Stimulated activated CD8-positive, alpha-beta memory T cell treated with anti-CD3 and anti-CD28 coated beads, Interleukin-4, amount 100 ng/mL, for 24 hours (primary cell): Measurements from ENCODE around the gene APLF.
"Not testable (repeated sequence)": the region's sequence is repeated elsewhere in the genome, so short reads cannot be mapped to it uniquely, and the experiment has no call there.

Experiments
- DNase-seq: peaks from one replicate; pipeline ENCODE4 v3.0.0-alpha.2; 2020; ENCODE audit warnings: low read depth

APLF gene

DNA sequence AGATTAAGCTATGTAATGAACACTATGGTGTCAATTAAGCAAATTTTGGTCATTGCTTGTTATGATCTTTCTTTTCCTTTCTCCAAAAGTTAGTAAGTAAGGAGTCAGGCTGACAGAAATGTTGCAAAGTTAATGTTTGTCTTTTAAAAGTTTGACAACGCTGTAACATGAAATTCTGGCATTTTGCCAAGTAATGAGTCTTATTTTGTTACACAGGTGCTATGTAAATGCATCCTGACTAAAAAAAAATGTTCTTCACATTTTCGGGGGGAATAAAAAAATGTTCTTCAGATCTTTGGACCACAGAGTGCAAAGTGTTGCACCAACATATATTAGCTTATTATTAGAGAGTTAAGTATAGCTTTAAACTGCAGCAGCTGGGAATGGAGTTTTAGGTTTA, 121.2 kb downstream of the APLF start:
- DNase-seq = no peak

DNA sequence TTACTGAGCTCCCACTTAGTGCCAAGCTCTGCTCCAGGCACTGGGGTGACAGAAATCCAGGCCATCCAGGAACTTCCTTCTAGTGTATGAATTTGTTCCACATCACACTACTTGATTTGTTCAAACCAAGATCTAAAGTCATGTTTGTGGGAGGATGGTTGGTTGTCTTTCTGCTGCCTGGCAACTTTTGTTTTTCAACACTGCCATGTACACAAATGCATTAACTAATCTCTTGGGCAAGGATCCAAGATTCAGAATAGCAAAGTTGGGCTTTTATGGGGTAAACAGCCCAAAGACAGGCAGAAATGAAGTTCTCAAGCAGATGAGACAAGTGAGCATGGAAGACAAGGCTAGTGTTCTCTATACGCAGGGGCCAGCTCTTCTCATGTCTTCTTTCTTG, 122.6 kb downstream of the APLF start:
- no peak for DNase-seq

DNA sequence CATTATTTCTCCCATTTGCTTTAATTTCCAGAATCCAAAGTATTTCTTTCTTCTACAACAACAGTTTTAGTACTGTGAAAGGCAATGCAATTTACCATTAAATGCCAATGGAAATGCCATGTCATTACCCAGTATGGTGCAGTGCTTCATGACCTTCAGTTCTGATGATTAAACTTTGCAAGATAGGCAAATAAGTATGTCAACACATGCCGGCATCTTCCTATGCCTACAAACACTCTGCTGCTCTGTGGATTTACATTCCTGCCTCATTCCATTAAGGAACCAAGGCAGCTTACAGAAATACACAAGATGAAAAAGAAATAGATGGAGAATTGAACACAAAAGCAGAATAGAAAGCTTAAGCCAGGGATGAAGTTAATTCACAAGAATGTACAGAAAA, 123.3 kb downstream of the APLF start:
- DNase-seq = no peak

DNA sequence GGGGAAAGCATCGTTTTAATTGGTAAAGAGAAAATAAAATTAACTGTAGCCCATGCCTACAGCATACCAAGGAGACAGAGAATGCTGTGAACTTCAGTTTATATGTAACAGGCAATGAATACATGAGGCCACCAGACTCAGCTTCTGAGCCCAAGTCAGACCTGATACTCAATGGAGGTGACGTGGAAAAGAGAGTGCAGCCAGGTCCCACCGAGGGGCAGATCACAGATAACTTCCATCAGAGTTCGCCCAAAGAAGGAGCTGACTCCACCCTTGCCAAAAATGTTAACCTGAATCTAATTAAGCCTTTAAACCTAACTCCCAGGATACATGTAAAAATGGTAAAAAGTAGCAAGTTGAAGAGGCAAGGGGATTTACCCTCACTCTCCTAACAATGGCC, 123.8 kb downstream of the APLF start:
- no peak for DNase-seq

DNA sequence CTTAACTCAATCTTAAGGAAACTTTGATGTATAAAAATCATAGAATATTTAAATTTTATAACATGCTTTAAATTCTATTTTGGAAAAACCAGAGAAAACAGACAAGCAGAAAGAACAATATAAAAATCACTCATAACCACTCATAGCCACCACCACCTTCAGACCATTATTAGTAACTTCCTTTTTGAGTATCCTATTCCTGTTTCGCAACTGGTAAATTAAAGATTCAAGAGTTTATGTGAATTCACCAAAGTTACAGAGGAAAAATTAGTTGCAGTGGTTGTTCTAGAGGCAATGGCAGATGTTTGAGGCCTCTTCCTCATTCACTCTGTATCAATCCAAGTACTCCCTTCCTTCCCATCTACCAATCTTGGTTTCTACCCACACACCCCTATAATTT, 126.7 kb downstream of the APLF start:
- no peak for DNase-seq

DNA sequence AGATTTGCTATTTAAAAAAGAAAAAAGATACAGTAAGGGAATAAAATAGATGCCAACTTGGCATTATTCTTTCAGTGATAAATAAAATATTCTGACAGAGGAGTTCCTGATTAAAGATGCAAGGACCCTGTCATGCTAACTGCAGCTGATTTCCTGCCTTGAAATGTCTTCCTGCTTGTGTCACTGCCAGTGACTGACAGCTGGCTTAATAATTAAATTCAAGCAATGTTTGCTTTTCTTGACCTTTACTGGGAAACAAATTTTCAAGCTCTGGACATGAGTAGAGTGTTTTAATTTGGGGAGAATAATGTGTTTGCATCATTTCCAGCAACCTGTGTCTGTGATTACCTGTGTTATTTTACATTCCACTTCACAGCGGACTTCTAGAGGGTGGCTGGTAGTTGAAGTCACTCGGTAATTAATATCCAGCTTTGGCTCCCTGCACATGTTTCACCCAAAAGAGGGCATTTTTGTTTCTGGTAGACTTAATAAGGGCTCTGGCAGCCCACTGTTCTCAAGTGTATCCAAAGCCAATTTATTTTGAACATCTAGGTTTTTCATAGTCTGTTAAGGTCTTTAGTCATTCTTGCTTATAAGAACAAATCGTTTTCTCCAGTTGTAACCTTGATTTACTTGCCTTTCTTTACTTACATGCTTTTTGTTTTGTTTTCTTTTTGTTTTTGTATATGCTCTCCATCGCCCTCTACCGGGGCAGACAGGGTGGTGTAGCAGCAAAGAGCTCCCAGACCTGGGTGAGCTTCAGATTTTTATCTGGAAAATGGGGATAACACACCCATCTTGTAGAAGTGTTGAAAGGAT, 127.5 kb downstream of the APLF start:
- peak; percentile 32 for DNase-seq

DNA sequence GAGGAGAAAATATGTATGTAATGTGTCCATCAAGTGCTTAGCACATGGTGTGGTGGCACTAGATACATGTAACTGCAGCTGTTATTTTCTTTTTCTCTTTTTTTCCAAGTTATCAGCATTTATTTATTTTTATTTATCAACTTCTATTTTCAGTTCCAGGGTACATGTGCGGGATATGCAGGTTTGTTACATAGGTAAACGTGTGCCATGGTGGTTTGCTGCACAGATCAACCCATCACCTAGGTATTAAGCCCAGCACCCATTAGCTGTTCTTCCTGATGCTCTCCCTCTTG, 128.1 kb downstream of the APLF start:
- not testable (repeated sequence) for DNase-seq

DNA sequence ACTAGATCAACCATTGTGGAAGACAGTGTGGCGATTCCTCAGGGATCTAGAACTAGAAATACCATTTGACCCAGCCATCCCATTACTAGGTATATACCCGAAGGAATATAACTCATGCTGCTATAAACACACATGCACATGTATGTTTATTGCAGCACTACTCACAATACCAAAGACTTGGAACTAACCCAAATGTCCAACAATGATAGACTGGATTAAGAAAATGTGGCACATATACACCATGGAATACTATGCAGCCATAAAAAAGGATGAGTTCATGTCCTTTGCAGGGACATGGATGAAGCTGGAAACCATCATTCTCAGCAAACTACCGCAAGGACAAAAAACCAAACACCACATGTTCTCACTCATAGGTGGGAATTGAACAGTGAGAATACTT, 133.1 kb downstream of the APLF start:
- not testable (repeated sequence) for DNase-seq

DNA sequence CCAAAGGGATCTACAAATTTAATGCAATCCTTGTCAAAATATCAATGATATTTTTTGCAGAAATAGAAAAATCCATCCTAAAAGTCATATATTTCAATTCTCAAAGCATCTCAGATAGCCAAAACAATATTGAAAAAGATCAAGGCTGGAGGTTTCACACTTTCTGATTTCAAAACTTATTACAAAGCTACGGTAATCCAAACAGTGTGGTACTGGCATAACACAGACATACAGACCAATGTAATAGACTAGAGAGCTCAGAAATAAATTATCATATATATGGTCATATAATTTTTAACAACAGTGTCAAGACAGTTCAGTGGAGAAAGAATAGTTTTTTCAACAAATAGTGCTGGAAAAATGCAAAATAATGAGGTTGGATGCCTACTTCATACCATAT, 135.7 kb downstream of the APLF start:
- DNase-seq = no peak

DNA sequence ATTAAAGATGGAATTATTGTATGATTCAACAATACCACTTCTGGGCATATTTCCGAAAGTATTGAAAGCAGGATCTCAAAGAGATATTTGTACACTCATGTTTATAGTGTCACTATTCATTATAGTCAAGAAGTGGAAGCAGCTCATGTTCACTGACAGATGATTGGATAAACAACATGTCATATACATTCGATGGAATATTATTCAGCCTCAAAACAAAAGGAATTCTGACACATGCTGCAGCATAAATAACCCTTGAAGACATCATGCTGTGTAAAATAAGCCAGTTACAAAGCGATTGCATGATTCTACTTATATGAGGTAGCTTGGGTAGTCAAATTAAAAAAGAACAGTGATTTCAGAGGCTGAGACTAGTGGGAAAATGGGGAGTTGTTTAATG, 136.7 kb downstream of the APLF start:
- DNase-seq = no peak

DNA sequence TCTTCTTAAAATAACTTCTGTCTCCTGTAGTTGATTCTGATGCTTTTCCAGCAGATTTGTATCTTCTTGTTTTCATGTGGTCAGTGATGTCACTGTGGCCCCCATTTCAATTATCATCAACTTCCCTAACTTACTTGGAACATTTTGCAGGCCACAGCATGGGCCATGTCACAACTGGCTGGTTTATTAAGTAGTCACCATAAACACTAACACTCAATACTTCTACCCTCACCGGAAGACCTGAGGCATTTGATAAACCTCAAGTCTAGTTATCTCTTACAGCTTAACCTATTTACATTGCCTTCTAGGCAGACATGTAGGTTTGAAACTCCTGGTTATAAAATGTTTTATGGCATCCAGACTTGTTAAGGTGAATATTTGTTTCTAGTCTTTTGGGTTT, 138.6 kb downstream of the APLF start:
- no peak for DNase-seq

DNA sequence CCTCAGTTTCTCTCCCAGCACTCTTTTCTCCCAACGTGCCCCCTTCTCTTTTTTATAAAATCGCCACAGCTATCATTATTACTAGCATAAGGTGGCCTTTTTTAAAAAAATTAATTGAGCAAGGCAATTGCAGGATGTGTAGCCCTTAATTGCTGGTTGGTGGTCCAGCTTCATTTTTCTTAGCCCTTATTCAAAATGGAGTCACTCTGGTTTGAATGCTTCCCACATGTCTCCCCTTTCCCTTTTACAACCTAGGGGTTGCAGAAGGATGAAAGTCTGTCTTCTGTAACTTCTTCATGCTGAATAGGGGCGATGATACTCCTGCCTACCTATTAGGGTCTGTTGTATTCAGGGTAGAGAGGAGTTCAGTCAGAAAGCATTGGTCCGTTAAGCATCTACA, 139.4 kb downstream of the APLF start:
- no peak for DNase-seq

DNA sequence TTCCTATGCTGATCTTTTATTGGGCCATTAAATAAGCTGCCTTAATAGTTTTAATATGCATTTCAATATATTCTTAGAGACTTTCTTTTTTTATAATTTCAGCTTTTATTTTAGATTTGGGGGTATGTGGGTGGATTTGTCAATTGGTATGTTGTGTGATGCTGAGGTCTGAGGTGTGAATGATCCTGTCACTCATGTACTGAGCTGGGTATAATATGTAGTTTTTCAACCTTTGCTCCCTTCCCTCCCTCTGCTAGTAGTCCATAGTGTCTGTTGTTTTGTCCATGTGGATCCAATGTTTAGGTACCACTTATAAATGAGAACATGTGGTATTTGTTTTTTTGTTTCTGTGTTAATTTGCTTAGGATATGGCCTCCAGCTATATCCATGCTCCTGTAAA, 140.5 kb downstream of the APLF start:
- DNase-seq = no peak

DNA sequence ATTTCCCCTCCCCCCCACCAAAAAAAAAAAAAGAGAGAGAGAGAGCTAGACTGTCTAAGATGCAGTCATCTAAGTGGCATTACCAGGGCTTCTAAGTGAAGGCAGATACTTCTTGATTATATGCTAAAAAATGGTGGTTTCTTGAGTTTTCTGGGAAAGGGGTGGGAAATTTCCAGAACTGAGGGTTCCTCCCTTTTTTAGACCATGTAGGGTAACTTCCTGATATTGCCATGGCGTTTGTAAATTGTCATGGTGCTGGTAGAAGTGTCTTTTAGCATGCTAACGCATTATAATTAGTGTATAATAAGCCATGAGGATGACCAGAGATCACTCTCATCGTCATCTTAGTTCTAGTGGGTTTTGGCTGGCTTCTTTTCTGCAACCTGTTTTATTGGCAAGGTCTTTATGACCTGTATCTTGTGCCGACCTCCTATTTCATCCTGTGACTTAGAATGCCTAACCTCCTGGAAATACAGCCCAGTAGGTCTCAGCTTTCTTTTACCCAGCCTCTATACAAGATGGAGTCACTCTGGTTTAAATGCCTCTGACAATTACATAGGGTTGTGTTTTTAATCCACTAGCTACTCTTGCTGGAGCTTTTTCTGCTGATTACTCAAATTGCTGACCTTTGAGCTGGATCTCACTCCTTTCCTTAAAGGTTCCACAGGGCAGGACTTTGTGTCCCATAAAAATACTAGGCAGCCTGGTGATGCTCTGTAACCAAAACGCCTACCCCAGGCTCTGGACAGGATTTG, 145.6 kb downstream of the APLF start:
- no peak for DNase-seq

DNA sequence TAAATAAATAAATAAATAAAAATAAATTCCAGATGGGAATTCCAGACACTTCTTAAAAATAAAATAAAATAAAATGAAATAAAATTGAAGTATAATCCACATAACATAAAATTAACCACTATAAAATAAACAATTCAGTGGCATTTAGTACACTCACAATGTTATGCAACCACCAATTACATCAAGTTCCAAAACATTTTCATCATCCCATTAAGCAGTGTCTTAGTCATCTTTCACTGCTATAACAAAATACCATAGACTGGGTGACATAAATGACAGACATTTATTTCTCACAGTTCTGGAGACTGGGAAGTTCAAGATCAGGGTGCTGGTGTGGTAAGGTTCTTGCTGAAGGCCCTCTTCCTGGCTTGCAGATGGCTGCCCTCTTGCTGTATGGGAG, 153.4 kb downstream of the APLF start:
- DNase-seq = no peak

DNA sequence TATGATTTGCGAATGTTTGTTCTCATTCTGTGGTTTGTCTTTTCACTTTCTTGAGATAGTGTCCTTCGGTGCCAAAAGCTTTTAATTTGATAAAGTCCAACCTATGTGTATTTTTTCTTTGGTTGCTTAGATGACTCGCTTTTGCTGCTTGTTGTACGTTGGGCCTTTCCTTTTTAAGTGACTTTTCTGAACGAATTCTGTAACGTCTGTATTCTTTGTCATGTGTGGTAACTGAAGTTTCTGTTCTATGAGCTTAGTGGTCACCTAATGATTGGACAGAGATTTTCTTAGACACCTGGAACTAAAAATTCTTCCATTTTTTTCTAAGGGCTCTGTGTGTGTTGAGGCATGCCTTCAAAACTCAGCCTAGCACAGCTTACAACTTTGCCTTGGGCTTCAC, 156.4 kb downstream of the APLF start:
- no peak for DNase-seq

DNA sequence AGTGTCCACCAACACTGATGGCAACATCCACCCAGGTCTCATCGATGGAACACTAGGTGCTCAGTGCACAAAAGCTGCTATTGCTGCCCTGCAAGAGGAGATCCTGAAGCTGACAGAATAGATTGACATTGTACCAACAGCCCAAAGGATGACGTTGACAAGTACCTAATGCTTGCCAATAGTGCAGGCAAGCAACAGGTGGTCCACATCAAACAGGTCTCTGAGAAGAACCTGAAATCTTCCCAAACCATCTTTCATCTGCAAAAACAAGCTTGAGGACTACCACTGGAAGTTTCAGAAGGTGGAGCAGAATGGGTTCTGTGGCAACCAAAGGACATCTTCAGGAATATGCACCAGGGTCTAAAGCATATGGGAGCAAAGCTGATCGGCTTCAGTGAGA, 160.2 kb downstream of the APLF start:
- DNase-seq = no peak
